ENCODE results near the gene TM7SF2. TPM values are rescaled to one million over a fixed set of nuclear protein-coding genes. Genes with fewer than 3 reads are reported as not detected.

TM7SF2 gene
- total and polyA plus RNA-seq, 2 of the 13 experiments (the other 11 are each of a cell fraction or from before 2014, with no cell fraction given), result 56.0 to 66.9 TPM

GRCh38 chr11:65127473-65128181 is 16.0 kb downstream of the TM7SF2 start:
- DNase-seq (ENCODE audit: low spot score) (no peak), FAIRE-seq (no peak), ATAC-seq (no peak)
- peaks cover 47 to 75% of the 10 kb centered on the region in 2 experiments for H3K36me3 ChIP-seq (replicated peaks in 1 of 2; ENCODE audit: control insufficient read depth in 1 of 2, insufficient read depth in 2 of 2, low read length in 2 of 2)
- TF ChIP-seq POLR2A (IDR thresholded peaks at IDR 0.05; ENCODE audit: insufficient read depth in 1 of 2, low read depth in 2 of 2, low read length in 2 of 2) (peak in 1 of 2 experiments; percentile 5; a peak in 1 of 4 replicates), SRY (CRISPR knock-in tag; IDR thresholded peaks at IDR 0.05) (no peak), POLR2AphosphoS5 (IDR thresholded peaks at IDR 0.05; ENCODE audit: low read depth, low read length) (peak; percentile 21; the same call in 1 of the 2 replicates), RBFOX2 (IDR thresholded peaks at IDR 0.05; ENCODE audit: low read depth, low read length) (peak; percentile 36; the same call in 1 of the 2 replicates)
- H3K9me3 ChIP-seq (ENCODE audit: low read length), result no peaks in the 10 kb centered on the region
- intact Hi-C loops (cut with micrococcal nuclease; ENCODE audit: unreplicated experiment) (no loop called here), in situ Hi-C loops (cut with HindIII; ENCODE audit: extremely low pct_ligation_motif_present, low pct_unique_long_range_greater_than_20kb) (no loop called here)
- H3K27ac ChIP-seq (ENCODE audit: extremely low read length, insufficient read depth, low read length), result no peak overlapping the region
- H3K4me3 ChIP-seq (replicated peaks in 1 of 3; ENCODE audit: insufficient read depth in 1 of 3, low read depth in 2 of 3, low read length in 3 of 3), result no peak overlapping the region
- no TSS peak for BruUV-seq (replicated peaks)
- 96% methylated on average over 10 of the region's 12 CpGs for WGBS (ENCODE audit: low lambda C conversion rate)
- no peak overlapping the region for H2AFZ ChIP-seq (ENCODE audit: low read length)
- peaks cover 26% of the 10 kb centered on the region for H3K4me1 ChIP-seq (ENCODE audit: insufficient read depth, low read length)
- no peak overlapping the region for H3K9ac ChIP-seq (ENCODE audit: insufficient read depth, low read depth, low read length)
- H4K20me1 ChIP-seq (ENCODE audit: insufficient read depth, low read length), result peaks cover 11% of the 10 kb centered on the region; the same call in 1 of the 2 replicates
- H3K4me2 ChIP-seq (ENCODE audit: low read depth, low read length), result no peak overlapping the region
- H3K79me2 ChIP-seq (ENCODE audit: insufficient read depth, low read length), result peaks cover 33% of the 10 kb centered on the region
- H3K27me3 ChIP-seq (ENCODE audit: control insufficient read depth in 1 of 2, insufficient read depth in 2 of 2, low read length in 2 of 2), result no peaks in the 10 kb centered on the region; a peak in 1 of 5 replicates
- POLR2A ChIA-PET, result interaction anchor here (0.6 to 2.8 kb wide), 6 partner anchors 9 to 292 kb away, joined by 3 to 12 read pairs (median 4); partner anchors contain the start of genes CAPN1, TM7SF2 and ZNHIT2
- CTCF ChIA-PET (ENCODE audit: low intra/inter-chr PET ratio, low total read pairs), result no interaction called here

GRCh38 chr11:65128182-65129145 is 16.8 kb downstream of the TM7SF2 start:
- WGBS (ENCODE audit: low lambda C conversion rate), result 100% methylated on average over 7 of the region's 15 CpGs
- Histone ChIP-seq H3K4me3 (replicated peaks in 1 of 3; ENCODE audit: insufficient read depth in 1 of 3, low read depth in 2 of 3, low read length in 3 of 3) (no peak overlapping the region), H3K27ac (ENCODE audit: extremely low read length, insufficient read depth, low read length) (no peak overlapping the region), H3K9ac (ENCODE audit: insufficient read depth, low read depth, low read length) (no peak overlapping the region), H3K4me1 (ENCODE audit: insufficient read depth, low read length) (peaks cover 27% of the 10 kb centered on the region), H3K36me3 (replicated peaks in 1 of 2; ENCODE audit: control insufficient read depth in 1 of 2, insufficient read depth in 2 of 2, low read length in 2 of 2) (peaks cover 47 to 80% of the 10 kb centered on the region in 2 experiments), H2AFZ (ENCODE audit: low read length) (no peak overlapping the region), H3K79me2 (ENCODE audit: insufficient read depth, low read length) (peaks cover 34% of the 10 kb centered on the region), H3K27me3 (ENCODE audit: control insufficient read depth in 1 of 2, insufficient read depth in 2 of 2, low read length in 2 of 2) (no peaks in the 10 kb centered on the region), H3K4me2 (ENCODE audit: low read depth, low read length) (no peak overlapping the region), H4K20me1 (ENCODE audit: insufficient read depth, low read length) (peaks cover 17% of the 10 kb centered on the region), H3K9me3 (ENCODE audit: low read length) (no peaks in the 10 kb centered on the region)
- ATAC-seq, result no peak
- BruUV-seq (replicated peaks), result no TSS peak
- no peak for FAIRE-seq
- ChIA-PET POLR2A (interaction anchor here (0.6 to 2.8 kb wide), 4 partner anchors 10 to 291 kb away, joined by 3 to 12 read pairs (median 6); partner anchors contain the start of gene ZNHIT2), CTCF (ENCODE audit: low intra/inter-chr PET ratio, low total read pairs) (no interaction called here)
- no peak for DNase-seq (ENCODE audit: low spot score)
- in situ Hi-C loops (cut with HindIII; ENCODE audit: extremely low pct_ligation_motif_present, low pct_unique_long_range_greater_than_20kb), result no loop called here
- intact Hi-C loops (cut with micrococcal nuclease; ENCODE audit: unreplicated experiment), result no loop called here
- TF ChIP-seq ZKSCAN1 (IDR thresholded peaks at IDR 0.05; ENCODE audit: low read length), result no peak
- TF ChIP-seq AGO2 (optimal IDR thresholded peaks at IDR 0.05; ENCODE audit: low read depth, low read length), result peak; percentile 86
- TF ChIP-seq ZFP41 (CRISPR knock-in tag; IDR thresholded peaks at IDR 0.05; ENCODE audit: borderline replicate concordance), result no peak
- TF ChIP-seq ZC3H13 (CRISPR knock-in tag; IDR thresholded peaks at IDR 0.05), result no peak
- peak; percentile 41 for TF ChIP-seq RBM22 (optimal IDR thresholded peaks at IDR 0.05; ENCODE audit: low read length)
- no peak for TF ChIP-seq ZNF12 (CRISPR knock-in tag; IDR thresholded peaks at IDR 0.05)
- no peak for TF ChIP-seq ATF7-NPFF (CRISPR knock-in tag; IDR thresholded peaks at IDR 0.05; ENCODE audit: low read depth)
- TF ChIP-seq ATF6 (CRISPR knock-in tag; conservative IDR thresholded peaks at IDR 0.05), result no peak
- no peak for TF ChIP-seq SP5 (CRISPR knock-in tag; IDR thresholded peaks at IDR 0.05; ENCODE audit: borderline replicate concordance, low read depth)
- TF ChIP-seq POLR2A (IDR thresholded peaks at IDR 0.05; ENCODE audit: insufficient read depth in 1 of 2, low read depth in 2 of 2, low read length in 2 of 2), result peak in 1 of 2 experiments; percentile 7; a peak in 2 of 4 replicates
- no peak for TF ChIP-seq RXRA (CRISPR knock-in tag; IDR thresholded peaks at IDR 0.05)
- TF ChIP-seq POLR2G (IDR thresholded peaks at IDR 0.05; ENCODE audit: low read depth, low read length), result peak; percentile 44; the same call in 1 of the 2 replicates

All from HepG2 (cell line).